ENCODE data around the gene PKNOX2.

GRCh38 chr11:125408311-125408711 lies 243.8 kb downstream of the PKNOX2 start:
- TF ChIP-seq CTCF (IDR thresholded peaks at IDR 0.05; ENCODE audit: insufficient read depth, low read length), result no peak
- TF ChIP-seq GABPA (IDR thresholded peaks at IDR 0.05; ENCODE audit: low read depth), result no peak
